ENCODE results near the gene WDR11.

Gene WDR11

DNA sequence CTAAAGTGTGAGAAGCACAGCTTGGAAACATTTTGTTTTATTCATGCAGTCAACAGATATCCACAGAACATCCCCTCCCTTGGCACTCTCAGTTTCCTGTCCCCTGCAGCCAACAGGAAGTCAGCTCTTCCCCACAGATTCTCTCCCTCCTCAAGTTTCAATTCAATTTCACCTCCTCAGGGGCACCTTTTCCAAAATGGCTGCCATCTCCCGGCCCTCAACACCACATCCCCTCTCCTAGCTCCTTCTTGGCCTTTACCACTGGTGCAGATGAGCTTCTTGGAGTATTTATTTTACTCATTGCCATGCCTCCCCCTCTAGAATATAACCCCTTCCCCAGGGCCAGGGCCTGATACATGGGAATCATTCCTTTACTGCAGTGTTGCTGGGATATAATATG lies 94.0 kb downstream of the WDR11 start:
- no peak for DNase-seq

DNA sequence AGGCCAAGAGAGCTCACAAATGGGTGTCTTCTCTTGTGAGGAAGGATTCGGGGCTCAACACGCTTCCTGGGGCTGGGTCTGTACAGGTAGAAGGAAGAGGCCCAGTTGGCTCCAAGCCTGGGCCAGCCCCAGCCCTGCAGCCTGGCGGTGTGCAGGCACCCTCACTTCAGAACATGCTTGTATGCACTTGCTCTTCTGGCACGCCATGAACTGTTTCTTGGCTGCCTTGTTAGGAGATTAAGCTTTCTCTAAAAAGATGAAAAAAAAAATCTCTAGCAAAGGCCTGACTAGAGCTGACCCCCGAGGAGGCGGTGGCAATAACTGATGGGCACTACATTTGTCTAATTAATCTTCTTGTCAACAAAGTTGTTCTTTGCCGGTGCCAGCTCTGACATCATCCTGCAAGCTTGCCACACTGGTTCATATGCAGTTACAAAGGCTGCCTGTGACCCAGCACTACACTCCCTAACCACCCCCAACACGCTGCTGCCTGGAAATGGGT lies 94.7 kb downstream of the WDR11 start:
- no peak for DNase-seq

DNA sequence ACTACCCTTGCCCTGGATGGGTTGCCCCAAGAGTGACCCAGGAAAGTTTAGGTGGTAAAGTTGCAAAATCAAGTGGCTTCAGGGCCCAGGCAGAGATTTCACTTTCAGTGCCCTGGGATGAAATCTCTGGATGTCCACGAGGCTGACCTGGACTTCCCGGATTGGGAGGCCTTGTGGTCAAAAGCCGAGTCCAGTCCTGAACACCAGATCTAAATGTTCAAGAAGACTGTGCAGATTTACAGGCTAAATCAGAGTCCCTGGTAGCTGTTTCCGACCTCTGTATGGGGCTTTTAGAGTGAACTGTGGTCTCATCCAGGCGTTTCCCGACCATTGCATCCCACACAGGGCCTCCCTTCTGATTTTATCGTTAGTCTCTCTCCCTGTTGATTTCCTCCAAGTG lies 95.3 kb downstream of the WDR11 start:
- DNase-seq, result no peak

DNA sequence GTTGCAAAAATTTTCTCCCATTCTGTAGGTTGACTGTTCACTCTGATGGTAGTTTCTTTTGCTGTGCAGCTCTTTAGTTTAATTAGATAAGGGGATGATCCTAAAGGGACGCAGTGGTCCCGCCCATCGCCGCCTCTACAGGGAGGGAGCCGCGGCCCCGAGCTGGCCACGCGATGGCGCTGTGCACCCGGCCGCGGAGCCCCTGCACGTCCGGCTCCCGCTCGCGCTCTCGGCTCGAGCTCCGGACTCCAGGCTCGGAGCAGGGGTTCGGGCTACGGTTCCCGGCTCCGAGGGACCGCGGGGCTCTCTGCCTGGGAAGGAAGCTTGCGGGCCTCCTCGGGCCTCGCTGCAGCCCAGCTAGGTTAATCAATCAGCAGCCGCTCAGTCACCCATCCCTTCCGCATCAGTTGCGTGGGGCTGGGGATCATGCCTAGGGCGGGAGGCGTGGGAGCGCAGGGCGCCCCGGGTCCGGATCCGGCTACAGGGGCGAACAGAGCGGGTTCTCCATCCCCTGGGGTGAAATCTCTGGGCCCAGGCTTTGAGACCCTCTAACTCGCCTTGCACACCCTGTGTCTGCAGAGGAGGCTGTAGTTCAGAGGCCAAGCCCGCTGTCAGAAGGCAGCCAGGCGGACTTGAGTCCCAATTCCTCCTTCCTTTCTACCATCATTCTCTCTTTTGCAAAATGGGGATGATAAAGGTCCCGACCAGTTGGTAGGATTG lies 97.9 kb downstream of the WDR11 start:
- DNase-seq, result no peak

DNA sequence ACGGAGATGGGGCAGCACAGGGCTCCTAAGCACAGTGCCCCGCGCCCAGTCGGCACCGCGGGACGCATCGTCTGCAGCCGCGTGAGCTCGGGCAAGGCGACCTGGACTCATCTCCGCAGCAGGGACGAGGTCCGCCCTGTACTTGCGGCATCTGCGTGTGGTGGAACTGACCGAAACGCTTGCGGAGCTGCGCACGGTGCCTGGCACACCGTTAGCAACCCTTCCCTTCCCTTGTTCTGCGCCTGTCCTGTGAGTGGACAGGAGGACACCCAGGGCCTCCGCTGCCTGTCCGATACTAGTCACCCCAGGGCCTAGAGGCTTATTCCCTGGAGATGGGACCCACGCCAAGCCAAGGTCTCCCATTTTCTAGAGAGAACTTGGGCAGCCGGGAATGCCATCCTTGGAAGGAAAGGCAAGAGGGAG lies 98.5 kb downstream of the WDR11 start:
- DNase-seq, result no peak

DNA sequence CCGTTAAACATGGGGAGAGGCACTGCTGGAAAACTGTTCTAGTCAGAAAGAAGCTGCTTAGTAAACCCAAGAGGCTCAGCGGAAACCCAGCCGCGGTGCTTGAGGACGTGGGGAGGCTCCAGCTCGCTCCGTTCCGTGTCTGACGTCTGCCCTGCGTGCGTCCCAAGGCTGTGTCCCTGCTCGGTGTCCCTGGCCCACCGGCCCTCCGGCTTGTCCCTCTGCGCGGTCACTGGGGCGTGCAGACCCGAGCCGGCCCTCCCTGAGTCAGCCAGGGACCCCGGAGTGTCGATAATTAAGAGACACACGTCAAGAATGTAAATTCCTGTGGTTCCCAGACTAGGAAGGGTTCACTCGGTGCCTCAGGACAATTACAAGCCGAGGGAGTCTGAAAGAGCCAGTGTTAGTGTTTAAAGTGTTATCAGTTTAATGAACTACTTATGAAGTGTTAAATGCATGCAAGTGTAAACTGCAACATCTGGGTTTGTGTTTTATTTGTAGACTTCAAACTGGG lies 98.9 kb downstream of the WDR11 start:
- no peak for DNase-seq

DNA sequence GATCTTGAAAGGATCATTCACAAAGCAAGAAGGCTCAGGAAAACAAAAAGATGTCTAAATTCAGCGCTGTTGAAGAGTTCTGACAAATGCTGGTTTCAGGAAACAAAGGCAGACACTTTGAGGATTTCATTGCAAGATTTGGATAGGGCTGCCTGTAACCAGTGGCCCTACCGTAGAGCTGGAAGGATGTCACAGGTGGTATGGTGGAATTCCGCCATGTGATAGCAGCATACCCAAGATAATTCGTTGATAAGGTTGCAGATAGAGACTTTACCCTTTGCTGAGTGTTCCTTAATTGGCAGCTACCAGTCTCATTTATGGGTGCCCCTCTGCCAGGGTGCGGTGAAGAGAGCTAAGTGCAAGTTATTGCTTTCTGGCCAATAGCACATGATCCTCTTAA lies 100.1 kb downstream of the WDR11 start:
- no peak for DNase-seq

DNA sequence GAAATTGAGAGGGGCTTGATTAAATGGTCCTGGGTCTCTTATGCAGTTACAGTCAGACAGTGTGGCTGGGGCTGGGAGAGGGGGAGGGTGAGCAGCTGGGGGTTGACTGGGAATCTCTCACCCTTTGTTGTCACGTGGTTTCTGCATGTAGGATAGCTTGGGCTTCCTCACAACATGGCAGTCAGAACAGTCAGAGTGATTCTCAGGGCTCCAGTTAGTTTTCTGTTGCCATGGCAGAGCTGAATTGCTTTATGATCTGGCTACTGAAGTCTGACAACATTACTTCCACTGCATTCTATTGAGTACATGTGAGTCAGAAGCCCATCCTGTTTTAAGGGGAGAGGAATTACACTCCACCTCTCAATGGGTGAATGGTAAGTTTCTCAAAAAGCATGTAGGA lies 102.7 kb downstream of the WDR11 start:
- DNase-seq, result no peak

All from NCI-H187 (cell line).